HT1080 (cell line): ENCODE results near the gene CYBC1. TPM values are rescaled to one million over a fixed set of nuclear protein-coding genes. Genes with fewer than 3 reads are reported as not detected.
"Not testable (repeated sequence)": the region's sequence is repeated elsewhere in the genome, so short reads cannot be mapped to it uniquely, and the experiment has no call there.

Experiments used
- DNase-seq: peaks from one replicate; pipeline ENCODE4 v3.0.0-alpha.2; 2015; ENCODE audit warnings: low read depth
- total RNA-seq: library from RNA; depleted of rRNA; stranded (reverse); fragments of >200 nt; shearing (Covaris generic); gene quantifications from 2 replicates; pipeline ENCODE4 v1.2.3, GENCODE V29; 2014

Gene CYBC1
- total RNA-seq, 1 experiment from 2014 or later: 39.6 TPM

DNA sequence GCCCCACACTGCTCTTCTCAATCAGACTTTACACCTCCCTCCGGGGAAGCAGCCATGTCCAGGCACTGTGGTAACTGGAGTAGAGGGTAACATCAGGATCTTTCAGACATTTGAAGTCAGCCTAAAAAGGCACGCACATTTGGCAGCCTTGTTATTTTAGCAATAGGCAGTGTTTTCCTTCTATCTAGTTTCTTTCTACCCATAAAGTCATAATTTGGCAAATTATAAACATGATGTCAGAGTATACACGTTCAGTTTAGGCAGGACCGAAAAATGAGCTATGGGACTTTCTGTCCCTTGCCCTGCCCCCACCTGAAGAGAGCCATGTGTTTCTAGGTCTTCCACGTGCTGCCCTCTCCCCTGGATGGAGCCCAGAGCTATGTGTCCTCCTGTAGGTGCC lies 29.1 kb upstream of the CYBC1 start:
- no peak for DNase-seq

DNA sequence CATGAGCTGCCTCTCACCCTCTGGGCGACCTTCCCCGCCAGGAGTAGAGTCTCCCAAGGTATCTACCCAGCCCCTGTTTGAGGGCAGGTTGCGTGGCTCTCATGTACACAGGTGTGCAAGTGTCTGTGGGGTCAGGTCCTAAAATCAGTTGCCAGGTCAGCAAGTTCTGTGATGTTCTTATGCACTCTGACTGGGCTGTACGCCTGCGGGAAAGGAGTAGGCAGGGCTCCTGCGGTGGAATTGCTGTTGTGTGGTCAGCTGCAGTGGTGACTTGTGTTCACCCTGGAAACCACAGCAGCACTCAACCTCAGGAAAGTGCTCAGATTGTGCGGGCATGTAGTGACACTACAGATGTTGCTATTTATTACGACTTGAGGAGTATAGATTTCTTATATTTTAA lies 27.4 kb upstream of the CYBC1 start:
- no peak for DNase-seq

DNA sequence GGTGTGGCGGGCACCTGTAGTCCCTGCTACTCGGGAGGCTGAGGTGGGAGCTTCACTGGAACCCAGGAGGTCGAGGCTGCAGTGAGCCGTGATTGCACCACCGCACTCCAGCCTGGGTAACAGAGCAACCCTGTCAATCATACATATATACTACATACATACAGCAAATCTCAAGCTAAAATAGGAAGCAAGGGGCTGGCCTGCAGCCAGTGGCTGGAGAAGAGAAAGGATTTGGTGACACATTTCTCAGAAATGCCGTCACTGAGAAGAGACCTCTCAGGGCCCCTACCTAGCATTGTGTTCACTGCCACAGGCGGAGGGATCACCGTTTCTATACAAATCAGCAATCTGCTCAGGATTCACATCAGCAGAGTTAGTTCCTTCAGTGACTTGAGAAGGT lies 24.9 kb upstream of the CYBC1 start:
- DNase-seq: no peak

DNA sequence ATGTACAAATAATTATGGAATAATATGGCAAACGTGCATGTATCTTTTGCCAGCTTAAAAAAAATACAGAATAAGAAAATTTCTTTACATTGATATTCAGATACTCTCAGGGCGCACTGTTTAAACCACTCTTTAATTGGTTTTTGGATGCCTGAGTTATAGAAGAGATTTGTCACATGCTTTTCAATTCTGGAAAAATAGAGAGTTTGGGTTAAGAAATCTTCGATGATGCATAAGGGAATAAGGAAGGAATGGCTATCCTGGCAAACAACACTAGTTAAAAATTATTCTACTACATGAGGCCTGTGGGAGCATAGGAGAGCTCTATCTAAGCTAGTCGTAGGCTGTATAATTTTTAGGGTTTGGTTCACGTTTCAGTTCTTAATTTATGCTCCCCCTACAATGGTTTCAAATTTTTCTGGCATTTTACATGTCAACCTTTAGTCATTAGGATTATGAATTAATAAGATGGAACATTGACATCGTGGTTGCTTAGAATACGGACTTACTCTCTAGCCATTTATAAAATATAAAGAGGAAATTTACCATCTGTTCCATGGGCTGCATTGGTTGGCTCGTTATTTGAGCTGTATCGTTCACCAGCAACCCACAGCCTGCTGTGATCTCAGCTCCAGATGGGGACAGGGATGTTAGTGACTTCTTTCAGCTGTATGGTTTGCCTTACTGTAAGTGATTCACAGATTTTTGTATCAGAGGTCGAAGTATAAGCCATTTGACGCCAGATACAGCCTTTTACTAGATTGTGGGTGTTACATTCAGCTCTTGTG lies 23.9 kb upstream of the CYBC1 start:
- no peak for DNase-seq

DNA sequence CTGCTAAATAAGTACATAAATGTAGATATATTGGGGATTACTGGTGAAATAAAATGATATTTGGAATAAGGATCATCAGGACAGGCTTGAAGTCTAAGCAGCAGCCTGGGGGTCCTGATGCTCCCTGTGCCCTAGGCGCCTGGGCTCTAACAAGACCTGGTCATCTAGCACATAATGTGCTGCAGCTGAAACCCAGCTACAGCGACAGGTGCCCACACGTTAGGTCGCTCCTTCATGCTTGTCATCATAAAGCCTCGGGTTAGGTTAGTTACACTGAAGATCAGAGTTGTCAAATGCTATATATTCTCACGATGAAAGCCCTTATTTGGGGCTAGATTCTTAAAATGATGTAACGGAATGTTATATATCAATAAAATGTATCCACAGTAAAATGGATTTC lies 19.5 kb upstream of the CYBC1 start:
- no peak for DNase-seq

DNA sequence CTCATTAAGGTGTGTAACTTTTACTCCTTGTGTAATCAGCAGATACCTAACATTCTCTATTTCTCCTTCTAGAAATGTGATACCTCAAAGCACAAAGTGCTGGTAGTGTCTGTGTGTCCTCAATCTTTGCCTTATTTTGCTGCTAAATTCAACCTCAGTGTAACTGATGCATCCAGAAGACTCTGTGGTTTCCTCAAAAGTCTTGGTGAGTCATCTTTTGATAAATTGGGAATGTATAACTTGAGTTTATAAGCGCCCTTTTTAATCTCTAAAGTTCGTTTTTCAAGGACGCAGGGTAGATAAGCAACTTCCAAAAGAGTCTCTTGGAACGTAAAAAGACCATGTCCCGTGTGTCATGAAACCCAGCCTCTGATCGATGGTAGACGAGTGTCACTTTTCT lies 18.1 kb upstream of the CYBC1 start:
- DNase-seq: no peak

DNA sequence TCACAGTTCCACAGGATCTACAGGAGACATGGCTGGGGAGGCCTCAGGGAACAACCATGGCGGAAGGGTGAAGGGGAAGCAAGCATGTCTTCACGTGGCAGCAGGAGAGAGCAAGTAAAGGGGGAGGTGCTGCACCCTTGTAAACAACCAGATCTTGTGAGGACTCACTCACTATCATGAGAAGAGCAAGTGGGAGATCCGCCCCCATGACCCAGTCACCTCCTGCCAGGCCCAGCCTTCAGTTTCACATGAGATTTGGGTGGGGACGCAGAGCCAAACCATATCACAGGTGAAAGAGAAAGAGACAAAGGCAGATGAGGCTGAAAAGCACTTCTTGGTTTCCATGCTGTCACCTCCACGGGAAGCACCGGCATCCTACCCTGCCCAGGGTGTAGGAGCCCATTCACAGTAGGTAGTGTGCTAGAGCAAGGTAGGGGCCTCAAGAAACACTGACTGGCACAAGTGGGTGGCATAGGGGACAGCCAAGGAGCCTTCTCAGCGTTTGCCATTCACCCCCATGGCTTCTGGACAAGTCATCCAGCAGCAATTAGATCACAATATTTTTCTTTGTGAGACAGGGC lies 14.6 kb upstream of the CYBC1 start:
- DNase-seq: no peak

DNA sequence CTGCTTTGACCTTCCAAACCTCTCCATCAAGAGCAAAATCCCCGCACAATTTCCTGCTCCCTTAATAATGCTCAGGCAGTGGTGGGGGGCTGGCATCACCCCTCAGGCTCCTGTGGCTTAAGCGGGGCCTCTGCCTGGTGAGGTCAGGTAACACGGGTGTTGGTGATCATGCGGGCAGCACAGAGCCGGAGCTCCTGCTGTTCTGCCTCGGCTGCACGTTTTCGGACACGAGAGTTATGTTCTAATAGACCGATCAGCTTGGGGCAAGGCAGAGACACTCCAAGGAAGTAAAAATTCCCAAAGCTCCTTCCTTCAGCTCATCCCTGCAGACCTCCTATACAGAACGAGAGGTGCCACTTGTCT lies 14.0 kb upstream of the CYBC1 start:
- no peak for DNase-seq

DNA sequence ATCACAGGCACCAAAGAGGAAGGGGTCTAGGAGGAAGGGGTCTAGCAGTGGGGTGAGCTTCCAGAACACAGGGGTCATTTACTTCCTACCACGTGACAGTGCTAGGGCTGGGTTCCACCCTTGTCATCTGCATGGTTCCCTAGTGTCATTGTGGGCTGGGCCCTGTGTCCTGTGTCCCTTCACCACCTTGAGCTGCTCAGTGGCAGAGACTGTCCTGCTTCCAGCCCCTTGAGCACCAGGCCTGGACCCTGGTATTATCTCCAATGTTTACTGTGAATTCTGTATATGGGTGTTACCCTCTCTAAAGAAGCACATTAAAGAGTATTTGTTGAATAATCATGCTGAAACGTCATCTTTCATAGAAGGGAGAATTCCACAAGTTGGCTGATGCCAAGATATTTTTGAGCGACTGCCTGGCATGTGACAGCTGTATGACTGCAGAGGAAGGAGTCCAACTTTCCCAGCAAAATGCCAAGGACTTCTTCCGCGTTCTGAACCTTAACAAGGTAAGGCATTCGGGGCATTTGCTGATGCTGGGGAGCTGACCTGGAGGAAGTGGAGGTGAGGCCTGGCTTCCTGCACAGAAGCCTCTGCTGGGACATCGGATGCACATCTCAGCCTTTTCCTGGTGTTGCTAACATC lies 13.5 kb upstream of the CYBC1 start:
- no peak for DNase-seq

DNA sequence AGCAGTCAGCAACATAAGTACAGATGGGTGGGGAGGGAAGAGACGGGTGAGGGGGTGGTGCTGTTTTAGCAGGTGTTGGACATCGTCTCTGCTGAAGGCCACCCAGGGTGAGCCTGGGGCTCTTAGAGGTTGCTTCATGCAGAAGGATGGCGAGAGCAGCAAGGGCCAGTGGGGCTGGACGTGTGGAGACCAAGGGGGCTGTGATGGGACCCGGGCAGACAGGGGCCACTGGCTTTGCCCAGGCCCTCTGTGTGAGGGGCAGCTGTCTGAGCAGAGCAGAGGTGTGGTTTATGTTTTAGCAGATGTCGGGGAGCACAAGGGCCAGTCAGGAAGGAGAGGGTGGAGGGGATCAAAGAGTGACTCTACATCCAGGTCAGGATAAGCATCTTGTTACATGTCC lies 12.8 kb upstream of the CYBC1 start:
- DNase-seq: no peak

DNA sequence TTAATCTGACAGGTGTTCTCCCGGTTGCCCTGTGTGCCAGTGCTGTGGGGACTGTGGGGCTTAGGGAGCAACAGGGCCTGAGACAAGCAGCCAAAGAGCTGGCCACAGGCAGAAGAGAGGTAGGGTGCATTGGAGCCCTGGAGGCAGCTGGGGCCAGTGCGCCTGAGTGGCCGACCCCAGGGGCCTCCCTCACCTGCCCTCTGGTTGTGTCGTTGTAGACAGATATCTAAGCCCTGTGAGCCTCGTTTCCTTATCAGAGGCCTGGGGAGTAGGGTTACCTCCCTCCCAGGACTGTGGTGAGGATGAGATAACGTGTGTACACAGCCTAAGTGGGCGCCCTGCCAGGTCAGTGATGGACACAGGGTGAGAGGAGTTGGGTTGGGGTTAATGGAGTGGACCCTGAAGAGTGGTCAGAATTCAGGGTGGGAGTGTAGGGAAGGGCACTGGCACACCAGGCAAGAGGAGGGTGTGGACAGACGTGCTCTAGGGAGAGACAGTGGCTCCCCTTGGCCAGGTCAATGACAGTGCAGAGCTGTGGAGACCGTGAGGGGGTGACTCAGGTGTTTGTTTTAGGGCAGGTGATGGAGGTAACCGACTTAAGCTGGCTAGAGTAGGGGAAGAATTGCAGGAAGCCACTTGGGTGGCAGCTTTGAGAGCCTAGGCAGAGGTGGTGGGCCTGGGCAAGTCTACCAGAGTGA lies 11.4 kb upstream of the CYBC1 start:
- no peak for DNase-seq

DNA sequence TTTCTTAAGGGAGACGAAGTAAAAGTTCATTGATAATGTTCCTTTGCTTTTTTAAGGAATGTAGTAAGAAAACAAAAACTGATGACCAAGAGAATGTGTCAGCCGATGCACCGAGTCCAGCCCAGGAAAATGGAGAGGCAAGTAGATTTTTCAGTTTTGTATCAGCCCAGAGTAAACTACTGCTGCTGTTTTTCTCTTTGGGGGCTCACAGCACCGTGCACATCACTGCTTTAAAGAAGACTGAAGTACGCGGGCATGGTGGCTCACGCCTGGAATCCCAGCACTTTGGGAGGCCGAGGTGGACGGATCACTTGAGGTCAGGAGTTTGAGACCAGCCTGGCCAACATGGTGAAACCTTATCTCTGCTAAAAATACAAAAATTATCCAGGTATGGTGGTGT lies 9.4 kb upstream of the CYBC1 start:
- not testable (repeated sequence) for DNase-seq

DNA sequence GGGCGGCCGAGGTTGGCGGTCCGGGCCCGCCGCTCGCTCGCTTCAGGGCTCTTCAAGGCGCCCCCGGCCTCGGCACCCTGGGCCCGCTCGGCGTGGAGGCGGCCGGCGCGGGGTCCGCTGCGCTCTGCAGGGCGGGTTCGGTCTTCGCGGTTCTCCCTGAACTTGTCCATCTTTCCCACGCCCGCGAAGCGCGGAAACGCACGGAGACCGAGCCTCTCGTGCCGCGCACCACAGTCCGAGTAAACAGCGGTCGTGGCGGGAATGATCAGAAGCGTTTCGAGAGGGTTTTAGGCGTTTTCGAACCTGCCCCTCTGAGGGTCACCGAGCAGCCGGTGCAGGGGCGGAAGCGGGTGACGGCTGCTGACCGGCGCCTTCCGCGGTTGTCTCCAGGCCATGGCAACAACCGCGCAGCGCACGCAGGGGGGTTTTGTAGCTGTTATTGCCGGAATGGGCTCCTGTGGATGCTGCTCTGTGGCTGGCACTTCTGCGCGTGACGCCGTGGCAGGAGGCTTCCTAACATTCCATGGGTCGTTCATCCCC lies 8.4 kb upstream of the CYBC1 start:
- DNase-seq: no peak

DNA sequence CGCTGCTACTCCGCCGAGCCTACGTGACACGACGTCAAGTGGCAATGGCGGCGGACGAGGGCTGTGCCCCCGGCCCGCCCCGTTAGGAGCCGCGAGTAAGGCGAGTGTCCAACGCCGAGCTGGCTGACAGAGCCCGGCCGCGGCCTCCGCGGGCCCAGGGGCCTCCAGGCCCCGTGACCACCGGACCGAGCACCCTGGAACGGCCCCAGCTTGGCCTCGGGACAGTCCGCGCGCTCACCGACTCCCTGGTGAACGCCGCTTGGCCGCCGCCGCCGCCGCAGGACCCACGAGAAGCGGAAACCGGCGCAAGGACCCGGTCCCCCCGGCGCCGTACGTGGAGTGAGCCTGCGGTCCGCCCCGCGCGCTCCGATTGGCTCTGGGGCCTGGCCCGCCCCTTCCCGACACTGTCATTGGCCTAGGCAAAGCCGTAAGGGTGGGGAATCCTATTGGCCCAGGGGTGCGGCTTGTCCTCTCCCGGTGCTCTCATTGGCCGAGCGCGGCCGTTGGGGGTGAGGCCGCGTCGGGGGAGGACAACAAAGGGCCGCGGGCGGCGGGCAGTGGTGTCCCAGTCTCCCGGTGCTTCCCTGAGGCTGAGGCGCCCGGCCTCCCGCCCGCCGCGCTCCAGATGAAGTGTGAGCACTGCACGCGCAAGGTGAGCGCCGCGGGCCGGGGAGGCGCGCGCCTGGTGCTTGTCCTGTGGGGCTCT lies 7.8 kb upstream of the CYBC1 start, which contains the start of gene NARF:
Gene NARF, plus strand, starts transcription at position 563 of the 706 bp plus-strand sequence. Its CDS starts 63 bp downstream, at position 626.
- peak; percentile 98 for DNase-seq

DNA sequence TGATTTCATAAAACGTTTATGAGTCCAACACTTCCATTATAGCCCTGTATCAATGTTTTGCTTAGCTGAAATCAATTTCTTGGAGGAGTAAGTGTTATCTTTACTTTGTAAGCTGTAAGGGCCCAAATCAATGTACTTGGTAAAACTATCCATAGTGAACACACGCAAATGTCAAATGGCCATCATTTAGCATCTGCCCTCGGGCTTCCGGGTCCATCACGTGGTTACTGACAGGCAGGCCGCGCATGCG lies 7.3 kb upstream of the CYBC1 start:
- DNase-seq: no peak

DNA sequence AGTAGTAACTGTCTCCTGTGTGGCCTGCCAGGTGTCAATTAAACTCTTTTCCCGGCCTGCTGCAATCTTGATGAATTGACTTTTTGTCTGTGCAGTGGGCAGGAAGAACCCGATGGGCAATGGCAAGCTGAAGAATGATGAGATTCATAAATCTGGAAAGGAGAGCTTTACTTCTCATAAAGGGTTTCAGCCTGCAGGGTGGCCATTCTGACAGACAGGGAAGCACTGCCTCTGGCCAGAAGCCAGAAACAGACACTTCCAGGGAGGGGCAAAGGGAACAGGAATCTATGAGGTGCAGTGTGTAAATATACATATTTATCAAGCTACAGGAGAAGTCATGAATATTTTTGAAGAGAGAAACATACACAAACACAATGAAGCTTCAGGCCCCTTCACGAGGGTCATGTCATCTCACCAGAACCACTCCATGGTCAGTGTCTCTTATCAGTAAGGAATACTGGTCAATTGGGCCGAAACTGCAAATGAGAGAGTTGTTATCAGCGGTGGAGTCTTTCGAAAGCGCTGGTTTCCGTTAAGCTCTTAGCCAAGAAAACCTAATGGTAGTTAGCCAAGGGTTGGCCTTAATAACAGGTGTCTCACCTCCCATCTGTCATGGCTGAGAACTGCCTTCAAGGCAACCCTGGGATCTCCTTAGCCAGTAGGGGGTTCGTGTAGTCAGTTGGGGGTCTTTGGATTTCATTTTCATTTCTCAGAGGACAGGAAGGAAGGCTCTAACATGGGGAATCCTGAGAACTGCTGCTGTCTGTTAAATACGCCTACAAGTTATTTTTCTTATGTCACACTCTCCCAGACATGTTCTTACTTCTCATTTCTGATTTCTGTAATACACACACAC lies 6.7 kb upstream of the CYBC1 start:
- DNase-seq: peak; percentile 17

DNA sequence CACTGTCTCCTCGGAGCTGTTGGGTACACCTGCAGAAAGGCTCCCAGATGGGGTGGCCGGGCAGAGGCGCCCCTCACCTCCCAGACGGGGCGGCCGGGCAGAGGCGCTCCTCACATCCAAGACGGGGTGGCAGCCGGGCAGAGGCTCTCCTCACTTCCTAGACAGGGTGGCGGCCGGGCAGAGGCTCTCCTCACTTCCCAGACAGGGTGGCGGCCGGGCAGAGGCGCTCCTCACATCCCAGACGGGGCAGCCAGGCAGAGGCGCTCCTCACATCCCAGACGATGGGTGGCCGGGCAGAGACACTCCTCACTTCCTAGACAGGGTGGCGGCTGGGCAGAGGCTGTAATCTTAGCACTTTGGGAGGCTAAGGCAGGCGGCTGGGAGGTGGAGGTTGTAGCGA lies 3.2 kb upstream of the CYBC1 start:
- DNase-seq: not testable (repeated sequence)

DNA sequence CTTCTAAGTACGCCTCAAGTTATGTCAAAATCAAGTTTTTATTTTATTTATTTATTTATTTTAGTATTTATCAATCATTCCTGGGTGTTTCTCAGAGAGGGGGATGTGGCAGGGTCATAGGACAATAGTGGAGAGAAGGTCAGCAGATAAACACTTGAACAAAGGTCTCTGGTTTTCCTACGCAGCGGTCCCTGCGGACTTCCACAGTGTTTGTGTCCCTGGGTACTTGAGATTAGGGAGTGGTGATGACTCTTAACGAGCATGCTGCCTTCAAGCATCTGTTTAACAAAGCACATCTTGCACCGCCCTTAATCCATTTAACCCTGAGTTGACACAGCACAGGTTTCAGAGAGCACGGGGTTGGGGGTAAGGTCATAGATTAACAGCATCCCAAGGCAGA lies 2.6 kb upstream of the CYBC1 start:
- DNase-seq: not testable (repeated sequence)

DNA sequence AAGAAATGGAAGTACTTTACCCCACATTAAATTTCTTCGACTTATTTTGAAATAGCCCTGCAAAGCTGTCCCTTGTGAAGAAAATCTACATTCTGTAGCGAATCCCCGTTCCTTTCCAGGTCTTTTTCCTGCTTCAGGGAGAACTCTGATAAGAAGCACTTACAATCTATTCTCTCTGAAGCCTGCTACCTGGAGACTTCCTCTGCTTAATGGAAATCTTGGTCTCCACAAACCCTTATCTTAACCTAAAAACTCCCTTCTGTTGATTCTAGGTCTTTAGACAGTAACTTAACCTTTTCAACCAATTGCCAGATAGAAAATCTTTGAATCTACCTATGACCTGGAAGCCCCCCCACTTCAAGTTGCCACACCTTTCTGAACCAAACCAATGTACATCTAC lies 1.6 kb upstream of the CYBC1 start:
- DNase-seq: no peak

DNA sequence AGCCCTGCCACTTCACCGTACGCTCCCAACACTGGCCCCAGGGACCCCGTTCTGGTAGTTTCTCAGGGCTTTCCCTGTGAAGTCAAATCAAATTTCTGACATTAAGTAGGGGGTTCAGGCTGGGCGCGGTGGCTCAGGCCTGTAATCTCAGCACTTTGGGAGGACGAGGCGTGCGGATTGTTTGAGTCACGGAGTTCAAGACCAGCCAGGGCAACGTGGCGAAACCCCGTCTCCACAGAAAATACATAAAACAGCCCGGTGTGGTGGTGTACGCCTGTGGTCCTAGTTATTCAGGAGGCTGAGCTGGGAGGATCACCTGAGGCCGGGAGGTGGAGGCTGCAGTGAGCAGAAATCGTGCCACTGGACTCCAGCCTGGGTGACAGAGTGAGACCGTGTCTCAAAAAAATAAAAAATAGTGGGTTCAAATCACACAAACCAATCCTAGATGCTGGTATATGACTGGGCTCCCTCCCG lies 632 bp downstream of the CYBC1 start:
- DNase-seq: no peak
